ENCODE results near the gene MSL1. TPM values are rescaled to one million over a fixed set of nuclear protein-coding genes. Genes with fewer than 3 reads are reported as not detected.
"Not testable (repeated sequence)": the region's sequence is repeated elsewhere in the genome, so short reads cannot be mapped to it uniquely, and the experiment has no call there.

Gene MSL1
- total RNA-seq, 1 donor from 2014 or later: 46.8 TPM

DNA sequence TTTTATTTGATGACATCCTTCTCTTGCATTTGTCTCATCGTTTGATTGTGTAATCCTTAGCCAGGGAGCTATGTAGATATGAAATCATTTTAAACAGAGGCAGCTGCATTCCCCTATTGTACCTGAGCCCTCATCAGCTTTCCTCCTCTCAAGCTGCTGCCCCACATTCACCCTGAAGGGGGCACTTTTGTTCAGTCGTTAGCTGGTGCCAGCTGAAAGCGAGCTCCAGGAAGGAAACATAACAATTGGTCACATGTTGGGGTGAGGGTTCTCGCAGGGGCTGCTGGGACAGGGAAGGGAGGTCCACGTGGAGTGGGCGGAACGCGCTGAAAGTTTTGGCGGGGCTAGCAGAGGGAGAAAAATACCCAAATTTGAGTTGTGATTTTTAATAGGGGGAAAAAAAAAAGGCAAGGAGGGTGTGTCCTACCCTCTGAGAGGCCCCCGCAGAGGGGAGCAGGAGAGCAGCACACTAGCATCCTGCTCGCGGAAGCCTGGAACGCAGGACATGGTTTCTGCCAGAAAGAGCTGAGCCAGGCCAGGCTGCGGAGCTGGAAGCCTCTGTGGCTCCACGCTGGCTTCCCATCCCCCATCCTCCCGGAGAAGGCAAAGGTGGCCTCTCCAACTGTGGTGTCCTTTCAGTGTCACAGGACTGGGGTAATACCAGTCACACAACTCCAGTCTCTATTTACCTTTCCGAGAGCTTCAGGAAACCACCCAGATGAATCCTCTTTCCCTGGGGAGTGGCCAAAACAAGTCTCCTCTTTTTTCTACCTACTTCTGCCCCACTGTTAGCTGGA lies 8.5 kb upstream of the MSL1 start:
- intact Hi-C loops (cut with DNase I): loop anchor here (5.0 kb wide), 1 partner anchor 54 kb away; no protein-coding TSS in a partner anchor
- ATAC-seq (ENCODE audit: poor library complexity): peak; percentile 75
- DNase-seq: peak; percentile 92

DNA sequence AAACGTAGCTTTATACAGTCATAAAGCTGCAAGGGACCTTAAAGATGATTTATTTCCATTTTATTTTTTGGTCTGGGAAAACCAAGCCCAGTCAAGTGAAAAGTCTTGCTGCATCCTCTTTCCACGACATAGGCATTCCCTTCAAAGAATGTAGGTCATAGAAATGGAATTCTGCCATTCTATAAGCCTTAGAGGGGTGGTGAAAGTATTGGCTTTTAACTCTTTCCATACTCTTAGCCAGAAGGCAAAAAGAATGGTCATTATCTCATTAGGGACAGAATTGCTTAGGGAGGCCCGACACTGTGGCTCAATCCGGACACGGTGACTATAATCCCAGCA lies 7.9 kb upstream of the MSL1 start:
- DNase-seq (no peak), ATAC-seq (ENCODE audit: poor library complexity) (no peak)
- intact Hi-C loops (cut with DNase I): loop anchor here (5.0 kb wide), 1 partner anchor 53 kb away; no protein-coding TSS in a partner anchor

DNA sequence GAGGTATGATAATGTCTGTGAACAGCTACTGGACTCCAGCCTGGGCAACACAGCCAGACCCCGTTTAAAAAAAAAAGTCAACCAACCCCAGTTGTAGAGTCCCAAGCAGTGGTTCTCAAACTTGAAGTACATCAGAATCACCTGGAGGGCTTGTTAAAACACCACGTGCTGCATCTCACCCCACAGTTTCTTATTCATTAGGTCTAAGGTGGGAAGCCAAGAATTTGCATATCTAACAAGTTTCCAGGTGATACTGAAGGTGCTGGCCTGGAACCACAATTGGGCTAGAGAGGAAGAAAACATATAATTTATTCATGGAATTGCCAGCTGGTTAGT lies 6.7 kb upstream of the MSL1 start:
- DNase-seq (no peak), ATAC-seq (ENCODE audit: poor library complexity) (no peak)
- intact Hi-C loops (cut with DNase I): no loop called here

DNA sequence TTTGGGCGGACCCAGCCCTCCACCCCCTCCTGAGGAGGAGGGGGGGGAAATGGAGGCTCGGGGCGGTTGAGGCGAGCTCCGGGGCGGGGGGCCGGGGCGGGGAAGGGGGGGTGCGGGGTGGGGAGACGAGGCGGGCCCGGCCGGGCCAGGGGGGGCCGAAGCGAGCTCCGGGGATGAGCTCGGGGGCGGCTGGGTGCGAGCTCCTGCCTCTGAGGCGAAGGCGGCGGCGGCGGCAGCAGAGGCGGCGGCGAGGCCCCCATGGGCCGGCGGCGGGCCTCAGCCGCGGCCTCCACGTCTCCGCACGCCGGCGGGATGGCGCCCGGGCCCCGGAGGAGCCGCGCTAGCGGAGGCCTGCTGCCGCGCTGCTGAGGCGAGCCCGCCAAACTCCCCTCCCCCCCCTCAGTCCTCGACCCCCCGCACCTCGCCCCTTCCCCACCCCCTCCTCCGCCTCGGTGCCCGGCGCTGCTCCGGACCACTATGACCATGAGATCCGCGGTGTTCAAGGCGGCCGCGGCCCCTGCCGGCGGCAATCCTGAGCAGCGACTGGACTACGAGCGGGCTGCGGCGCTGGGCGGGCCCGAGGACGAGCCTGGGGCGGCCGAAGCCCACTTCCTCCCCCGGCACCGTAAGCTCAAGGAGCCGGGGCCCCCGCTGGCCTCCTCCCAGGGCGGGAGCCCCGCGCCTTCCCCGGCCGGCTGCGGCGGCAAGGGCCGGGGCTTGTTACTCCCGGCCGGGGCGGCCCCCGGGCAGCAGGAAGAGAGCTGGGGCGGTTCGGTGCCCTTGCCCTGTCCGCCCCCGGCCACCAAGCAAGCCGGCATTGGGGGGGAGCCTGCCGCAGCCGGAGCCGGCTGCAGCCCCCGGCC lies 596 bp downstream of the MSL1 start:
- DNase-seq: peak; percentile 73
- ATAC-seq (ENCODE audit: poor library complexity): peak; percentile 47
- intact Hi-C loops (cut with DNase I): no loop called here

DNA sequence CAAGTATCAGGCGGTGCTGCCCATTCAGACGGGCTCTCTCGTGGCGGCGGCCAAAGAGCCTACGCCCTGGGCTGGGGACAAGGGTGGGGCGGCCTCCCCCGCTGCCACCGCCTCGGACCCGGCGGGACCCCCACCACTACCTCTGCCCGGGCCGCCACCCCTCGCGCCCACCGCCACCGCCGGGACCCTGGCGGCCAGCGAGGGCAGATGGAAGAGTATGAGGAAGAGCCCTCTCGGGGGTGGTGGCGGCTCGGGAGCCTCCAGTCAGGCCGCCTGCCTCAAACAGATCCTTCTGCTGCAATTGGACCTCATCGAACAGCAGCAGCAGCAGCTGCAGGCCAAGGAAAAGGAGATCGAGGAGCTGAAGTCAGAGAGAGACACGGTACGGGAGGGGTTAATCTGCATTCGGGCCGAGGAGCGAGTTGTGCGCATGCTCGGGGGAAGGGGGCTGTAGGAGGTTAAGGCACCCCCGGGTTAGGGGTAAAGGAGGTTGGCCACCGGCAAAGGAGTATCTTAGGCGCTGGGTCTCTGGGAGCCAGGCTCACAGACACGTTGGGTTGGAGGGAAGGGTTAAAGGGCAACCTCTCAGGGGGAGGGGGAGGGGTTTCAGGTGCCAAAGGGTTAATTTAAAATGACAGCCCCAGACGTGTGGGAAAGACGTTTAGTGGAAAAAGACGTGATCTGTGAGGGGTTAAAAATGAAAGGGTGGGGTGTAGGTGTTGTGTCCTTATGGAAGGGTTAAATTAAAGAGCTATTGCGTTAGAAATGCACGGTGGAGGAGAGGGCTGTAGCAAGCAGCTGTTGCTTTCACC lies 1.4 kb downstream of the MSL1 start:
- DNase-seq: peak; percentile 61
- intact Hi-C loops (cut with DNase I): no loop called here
- peak; percentile 36 for ATAC-seq (ENCODE audit: poor library complexity)

DNA sequence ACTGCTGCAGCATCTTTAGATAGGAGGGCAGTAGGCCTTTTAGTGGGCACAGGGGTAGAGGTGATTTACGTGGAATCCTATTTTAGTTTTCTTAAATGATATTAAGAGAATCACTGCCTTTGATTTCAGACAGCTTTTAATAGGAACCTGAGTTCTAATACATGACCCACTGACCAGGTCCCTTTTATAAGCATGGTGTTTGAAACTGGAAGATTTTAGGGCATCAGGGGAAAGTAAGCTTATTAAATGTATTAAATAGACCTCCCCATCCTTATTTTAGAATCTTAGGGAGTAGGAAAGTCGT lies 2.0 kb downstream of the MSL1 start:
- no peak for ATAC-seq (ENCODE audit: poor library complexity)
- intact Hi-C loops (cut with DNase I): no loop called here
- no peak for DNase-seq

DNA sequence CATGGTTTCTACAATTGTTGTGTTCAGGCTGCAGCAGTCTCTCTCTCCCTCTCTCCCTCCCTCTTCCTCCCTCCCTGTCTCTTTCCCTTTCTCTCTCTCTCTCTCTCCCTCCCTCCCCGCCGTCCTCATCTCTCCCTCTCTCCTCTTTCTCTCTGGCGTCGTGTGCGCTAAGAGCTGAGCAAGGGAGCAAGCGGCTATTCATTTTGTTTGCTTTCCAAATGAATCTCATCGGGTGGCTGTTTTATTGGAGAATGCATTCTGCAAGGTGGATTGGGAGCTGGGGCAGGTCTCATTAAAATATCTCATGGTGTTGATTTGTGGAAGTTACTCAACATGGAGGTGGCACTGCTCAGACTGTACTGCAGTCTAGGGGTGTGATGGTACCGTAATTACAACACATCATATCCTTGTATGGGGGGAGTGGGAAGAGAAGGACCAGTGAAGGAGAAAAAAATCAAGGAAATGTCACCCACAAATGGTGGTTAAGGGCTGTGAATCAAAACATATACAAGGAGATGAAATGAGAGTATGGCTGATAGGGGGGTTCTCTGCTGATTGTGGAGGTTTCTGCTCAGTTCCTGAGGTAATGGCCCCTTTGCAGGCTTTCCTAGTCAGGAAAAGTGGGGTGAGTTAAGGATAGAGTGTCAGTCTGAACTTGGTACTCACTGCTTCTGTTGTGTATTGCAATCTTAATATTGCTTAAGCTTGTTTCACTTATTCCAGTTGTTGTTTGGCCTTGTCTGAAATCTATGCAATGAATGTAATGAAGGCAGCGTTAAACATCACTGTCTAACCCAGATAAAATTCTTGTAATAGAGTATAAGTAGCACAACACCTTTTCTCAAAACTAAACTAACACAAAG lies 2.7 kb downstream of the MSL1 start:
- ATAC-seq (ENCODE audit: poor library complexity) (peak; percentile 9), DNase-seq (no peak)
- intact Hi-C loops (cut with DNase I): no loop called here

DNA sequence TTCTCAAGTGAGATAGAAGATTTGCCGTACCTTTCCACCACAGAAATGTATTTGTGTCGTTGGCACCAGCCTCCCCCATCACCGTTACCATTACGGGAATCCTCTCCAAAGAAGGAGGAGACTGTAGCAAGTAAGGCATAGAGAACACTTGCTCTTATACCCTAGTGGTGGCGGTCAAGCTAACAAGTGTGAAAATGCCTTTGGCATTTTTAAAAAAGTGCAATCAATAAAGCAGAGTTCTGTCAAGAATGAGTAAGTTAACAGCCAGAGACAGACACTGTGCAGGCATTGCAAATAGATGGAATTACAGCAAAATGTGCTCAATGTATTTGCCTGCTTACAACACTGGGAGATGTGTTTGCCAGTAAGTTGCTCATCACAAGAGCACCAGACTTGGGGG lies 7.7 kb downstream of the MSL1 start:
- intact Hi-C loops (cut with DNase I): no loop called here
- no peak for ATAC-seq (ENCODE audit: poor library complexity)

DNA sequence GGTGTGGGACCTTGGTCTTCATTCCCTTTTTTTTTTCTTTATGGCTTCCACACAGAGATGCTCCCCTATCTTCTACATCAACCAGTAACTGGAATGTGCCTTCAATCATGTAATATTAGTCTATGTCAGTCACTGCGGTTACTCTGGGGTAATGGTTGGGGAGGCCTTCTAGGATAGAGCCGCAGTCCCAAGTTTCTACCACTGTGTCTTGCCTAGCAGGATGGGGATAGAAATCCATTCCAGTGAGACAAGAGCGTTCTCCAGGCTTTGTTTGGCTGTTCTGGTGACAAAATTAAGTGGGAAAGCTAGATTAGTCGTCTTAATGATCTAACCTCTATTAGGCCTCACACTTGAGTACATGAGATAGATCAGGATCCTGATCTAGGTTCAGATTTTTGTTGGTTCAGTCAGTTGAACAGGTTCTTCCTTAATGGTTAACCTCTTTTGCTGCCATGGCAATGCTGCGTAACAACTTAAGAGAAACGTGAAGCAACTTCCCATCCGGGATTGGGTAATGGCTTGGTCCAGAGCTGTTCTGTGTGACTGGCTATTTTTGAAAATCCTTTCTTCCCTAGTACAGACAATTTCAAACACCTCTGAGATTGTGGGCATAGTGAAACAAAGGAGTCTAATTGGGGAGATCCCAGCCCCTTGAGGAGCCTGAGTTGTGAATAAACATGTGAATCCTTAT lies 8.7 kb downstream of the MSL1 start:
- DNase-seq (no peak), ATAC-seq (ENCODE audit: poor library complexity) (peak; percentile 35)
- intact Hi-C loops (cut with DNase I): no loop called here

More for the DNA sequence above, 7.7 kb downstream of the MSL1 start:
- DNase-seq: no peak

DNA sequence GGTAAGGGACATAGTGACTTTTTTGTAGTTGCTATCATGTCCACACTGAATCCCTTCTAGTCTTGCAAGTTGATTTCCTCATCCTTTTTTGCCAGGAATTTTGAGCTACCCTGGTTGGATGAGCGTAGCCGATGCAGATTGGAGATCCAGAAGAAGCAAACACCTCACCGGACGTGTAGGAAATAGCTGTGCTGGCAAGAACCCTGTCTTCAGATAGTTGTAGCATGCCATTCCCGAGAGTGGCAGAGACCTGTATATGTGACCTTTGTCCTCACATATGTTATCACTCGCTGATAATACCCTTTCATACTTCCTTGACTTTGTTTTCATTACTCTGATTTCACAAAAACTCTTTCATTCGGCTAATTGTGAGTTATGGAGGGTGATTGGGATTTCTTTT lies 12.4 kb downstream of the MSL1 start:
- ATAC-seq (ENCODE audit: poor library complexity) (no peak), DNase-seq (no peak)
- intact Hi-C loops (cut with DNase I): no loop called here

DNA sequence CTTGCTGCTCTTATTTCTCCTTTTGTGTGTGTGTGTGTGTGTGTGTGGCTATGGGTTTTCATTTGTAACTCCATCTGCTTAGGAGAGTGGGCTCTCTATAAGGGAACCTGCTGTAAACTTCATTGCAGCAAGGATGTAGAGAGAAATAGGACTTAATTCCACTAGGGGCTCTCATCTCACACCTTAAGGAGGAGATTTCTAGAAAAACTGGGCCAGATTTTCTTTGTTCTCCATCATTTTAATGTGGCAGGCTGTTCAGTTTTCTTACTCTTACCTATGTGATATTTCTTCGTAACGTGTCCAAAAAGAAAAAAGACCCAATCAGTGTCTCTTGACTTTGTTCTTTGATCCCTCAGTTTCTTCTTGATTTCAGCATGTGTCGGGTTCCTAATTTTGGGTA lies 14.0 kb downstream of the MSL1 start:
- ATAC-seq (ENCODE audit: poor library complexity): no peak
- intact Hi-C loops (cut with DNase I): no loop called here
- DNase-seq: no peak

DNA sequence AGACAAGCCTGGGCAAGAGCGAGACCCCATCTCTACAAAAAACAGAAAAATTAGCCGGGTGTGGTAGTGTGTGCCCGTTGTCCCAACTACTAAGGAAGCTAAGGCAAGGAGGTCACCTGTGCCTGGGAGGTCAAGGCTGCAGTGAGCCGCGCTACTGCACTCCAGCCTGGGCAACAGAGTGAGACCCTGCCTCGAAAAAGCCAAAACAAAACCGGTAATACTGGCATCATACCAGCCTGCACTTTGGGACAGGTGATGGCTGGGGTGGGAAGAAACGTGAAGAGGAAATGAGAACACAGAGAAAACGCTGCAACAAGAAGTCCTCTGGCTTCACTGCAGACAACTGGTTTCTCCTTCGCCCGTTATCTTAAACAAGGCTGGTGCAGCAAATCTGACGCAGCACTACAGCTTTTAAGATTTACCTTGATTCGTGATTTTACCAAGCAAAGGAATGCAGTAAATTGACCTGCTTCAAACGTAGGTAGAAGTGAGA lies 17.8 kb downstream of the MSL1 start:
- ATAC-seq (ENCODE audit: poor library complexity) (peak; percentile 3), DNase-seq (no peak)
- intact Hi-C loops (cut with DNase I): no loop called here

DNA sequence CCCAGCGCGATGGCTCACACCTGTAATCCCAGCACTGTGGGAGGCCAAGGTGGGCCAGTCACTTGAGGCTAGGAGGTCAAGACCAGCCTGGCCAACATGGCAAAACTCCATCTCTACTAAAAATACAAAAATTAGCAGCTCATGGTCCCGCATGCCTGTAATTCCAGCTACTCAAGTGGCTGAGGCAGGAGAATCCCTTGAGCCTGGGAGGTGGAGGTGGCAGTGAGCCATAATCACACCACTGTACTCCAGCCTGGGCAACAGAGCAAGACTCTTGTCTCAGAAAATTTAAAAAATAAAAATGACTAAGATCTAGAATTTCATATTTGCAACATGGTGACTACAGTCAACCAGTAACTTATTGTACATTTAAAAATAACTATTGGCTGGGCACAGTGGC lies 21.4 kb downstream of the MSL1 start:
- intact Hi-C loops (cut with DNase I); DNase-seq; ATAC-seq (ENCODE audit: poor library complexity): not testable (repeated sequence)

DNA sequence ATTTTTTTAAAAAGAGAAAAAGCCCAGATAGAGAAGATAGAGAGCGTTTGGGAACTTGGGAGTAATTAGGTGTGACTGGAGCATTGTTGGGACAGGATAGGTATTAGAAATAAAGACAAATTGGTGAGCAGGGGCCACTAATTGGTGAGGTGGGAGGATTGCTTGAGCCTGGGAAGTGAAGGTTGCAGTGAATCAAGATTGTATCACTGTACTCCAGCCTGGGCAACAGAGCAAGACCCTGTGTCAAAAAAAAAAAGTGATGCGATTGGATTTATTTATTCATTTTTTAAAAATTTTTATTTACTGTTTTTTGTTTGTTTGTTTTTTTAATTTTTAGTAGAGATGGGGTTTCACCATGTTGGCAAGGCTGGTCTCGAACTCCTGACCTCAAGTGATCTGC lies 23.7 kb downstream of the MSL1 start:
- DNase-seq (no peak), ATAC-seq (ENCODE audit: poor library complexity) (no peak)
- intact Hi-C loops (cut with DNase I): no loop called here

DNA sequence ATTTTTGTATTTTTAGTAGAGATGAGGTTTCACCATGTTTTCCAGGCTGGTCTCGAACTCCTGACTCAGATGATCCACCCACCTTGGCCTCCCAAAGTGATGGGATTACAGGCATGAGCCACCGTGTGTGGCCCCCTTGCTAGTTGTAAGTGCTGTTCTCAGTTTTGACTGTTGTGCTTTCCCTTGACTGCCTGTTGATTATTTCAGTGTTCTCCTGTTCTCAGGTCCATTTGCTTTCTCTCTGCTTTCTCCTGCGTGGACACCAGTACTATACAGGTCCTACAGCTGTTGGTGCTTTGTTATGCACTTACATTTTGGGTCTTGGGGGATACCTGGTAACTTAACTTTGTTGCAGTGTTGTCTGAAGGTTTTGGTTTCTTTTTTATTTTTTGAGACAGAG lies 26.8 kb downstream of the MSL1 start:
- DNase-seq (no peak), ATAC-seq (ENCODE audit: poor library complexity) (no peak)
- intact Hi-C loops (cut with DNase I): no loop called here

DNA sequence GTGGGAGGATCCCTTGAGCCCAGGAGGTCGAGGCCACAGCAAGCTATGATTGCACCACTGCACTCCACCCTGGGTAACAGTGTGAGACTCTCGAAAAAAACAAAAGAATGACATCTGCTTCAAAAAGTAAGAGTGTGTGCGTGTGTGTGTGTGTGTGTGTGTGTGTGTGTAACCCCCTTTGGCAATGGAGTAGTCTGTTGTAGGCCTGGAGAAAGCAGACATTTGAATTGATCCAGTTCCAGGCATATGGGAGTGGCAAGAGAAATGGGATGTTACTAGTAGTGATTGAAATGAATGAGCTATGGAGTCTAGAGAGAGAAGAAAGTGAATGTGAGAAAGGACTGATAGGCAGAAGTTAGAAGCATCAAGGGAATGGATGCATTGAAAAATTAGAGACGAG lies 28.5 kb downstream of the MSL1 start:
- intact Hi-C loops (cut with DNase I): no loop called here
- DNase-seq (no peak), ATAC-seq (ENCODE audit: poor library complexity) (no peak)

DNA sequence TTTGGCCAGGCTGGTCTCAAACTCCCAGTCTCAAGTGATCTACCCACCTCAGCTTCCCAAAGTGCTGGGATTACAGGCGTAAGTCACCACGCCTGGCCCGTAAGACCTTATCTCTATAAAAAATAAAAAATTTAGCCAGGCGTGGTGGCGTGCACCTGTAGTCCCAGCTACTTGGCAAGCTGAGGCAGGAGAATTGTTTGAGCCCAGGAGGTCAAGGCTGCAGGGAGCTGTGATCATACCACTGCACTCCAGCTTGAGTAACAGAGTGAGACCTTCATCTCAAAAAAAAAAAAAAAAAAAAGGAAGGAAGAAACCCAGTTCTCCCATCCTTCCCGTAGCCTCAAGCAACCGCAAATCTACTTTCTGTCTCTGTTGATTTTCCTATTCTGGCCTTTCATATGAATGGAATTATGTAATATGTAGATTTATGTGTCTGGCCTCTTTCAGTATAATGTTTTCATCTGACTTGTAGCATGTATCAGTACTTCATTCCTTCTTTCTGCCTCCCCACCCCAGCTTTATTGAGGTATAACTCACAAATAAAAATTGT lies 29.7 kb downstream of the MSL1 start:
- intact Hi-C loops (cut with DNase I): no loop called here
- no peak for ATAC-seq (ENCODE audit: poor library complexity)
- no peak for DNase-seq
